Endothelial cell of umbilical vein (primary cell): ENCODE data around the gene CAPN5.

Experiments
- EZH2 ChIP-seq: IDR thresholded peaks from 2 replicates; pipeline ENCODE4 v1.6.1; 2012; ENCODE audit warnings: borderline replicate concordance, low read depth, mild to moderate bottlenecking, moderate library complexity, low read length, inconsistent platforms; ENCODE audit not compliant: severe bottlenecking
- FOS ChIP-seq: IDR thresholded peaks from 2 replicates; pipeline ENCODE4 v1.6.1; 2011; ENCODE audit warnings: mild to moderate bottlenecking, low read length, moderate library complexity, borderline replicate concordance; ENCODE audit not compliant: insufficient read depth
- GATA2 ChIP-seq: IDR thresholded peaks from 2 replicates; pipeline ENCODE4 v1.7.0; 2011; ENCODE audit warnings: low read depth, mild to moderate bottlenecking, moderate library complexity, mixed read lengths, low read length; ENCODE audit not compliant: insufficient read length, insufficient read depth
- JUN ChIP-seq: IDR thresholded peaks from 2 replicates; pipeline ENCODE4 v1.6.1; 2011; ENCODE audit warnings: borderline replicate concordance, low read depth; ENCODE audit not compliant: insufficient read length, insufficient read depth
- MYC ChIP-seq: IDR thresholded peaks from one replicate; pipeline ENCODE4 v1.6.1; 2011; ENCODE audit warnings: mild to moderate bottlenecking, low read depth, low read length
- POLR2A ChIP-seq: IDR thresholded peaks from 2 replicates; pipeline ENCODE4 v1.6.1; 2012; ENCODE audit warnings: low read depth, mild to moderate bottlenecking, control low read depth, low read length
- POLR2AphosphoS5 ChIP-seq: IDR thresholded peaks from 2 replicates; pipeline ENCODE4 v1.6.1; 2012; ENCODE audit warnings: low read depth, mild to moderate bottlenecking, control low read depth, low read length, moderate library complexity; ENCODE audit not compliant: insufficient read depth
- TF ChIP-seq, protein P1 (sequence below), 2 donors: IDR thresholded peaks; 1 replicate in 1 of 2; 2 replicates in 1 of 2; pipeline ENCODE4 v1.5.1; 2011; ENCODE audit warnings: low read length in 2 of 2, mild to moderate bottlenecking in 2 of 2, moderate library complexity in 2 of 2, control low read depth in 1 of 2, inconsistent platforms in 1 of 2, low read depth in 1 of 2; ENCODE audit not compliant: insufficient read depth in 1 of 2; ENCODE audit errors: extremely low read depth in 1 of 2
- TF ChIP-seq, protein P2 (sequence below): IDR thresholded peaks from 2 replicates; pipeline ENCODE4 v1.6.1; 2011; ENCODE audit not compliant: insufficient read depth, insufficient read length

DNA sequence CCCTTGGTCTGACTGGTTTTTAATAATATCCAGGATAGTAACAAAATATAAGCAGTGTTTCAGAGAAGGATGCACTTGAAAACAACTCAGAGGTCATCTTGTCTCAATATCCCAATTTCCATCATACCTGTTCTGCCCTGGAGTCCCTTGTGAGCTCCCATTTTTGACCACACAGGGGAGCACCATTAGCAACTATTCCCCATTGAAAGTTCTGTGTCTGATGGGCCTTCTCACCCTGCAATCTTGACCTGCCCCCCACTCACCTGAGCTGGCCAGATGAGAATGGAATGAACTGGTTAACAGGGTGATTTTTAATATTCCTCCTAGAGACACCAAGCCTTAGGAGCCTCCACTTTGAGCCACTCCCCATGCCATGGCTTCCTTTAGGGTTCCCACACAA, 3.8 kb upstream of the CAPN5 start:
- TF ChIP-seq, protein P1, sequence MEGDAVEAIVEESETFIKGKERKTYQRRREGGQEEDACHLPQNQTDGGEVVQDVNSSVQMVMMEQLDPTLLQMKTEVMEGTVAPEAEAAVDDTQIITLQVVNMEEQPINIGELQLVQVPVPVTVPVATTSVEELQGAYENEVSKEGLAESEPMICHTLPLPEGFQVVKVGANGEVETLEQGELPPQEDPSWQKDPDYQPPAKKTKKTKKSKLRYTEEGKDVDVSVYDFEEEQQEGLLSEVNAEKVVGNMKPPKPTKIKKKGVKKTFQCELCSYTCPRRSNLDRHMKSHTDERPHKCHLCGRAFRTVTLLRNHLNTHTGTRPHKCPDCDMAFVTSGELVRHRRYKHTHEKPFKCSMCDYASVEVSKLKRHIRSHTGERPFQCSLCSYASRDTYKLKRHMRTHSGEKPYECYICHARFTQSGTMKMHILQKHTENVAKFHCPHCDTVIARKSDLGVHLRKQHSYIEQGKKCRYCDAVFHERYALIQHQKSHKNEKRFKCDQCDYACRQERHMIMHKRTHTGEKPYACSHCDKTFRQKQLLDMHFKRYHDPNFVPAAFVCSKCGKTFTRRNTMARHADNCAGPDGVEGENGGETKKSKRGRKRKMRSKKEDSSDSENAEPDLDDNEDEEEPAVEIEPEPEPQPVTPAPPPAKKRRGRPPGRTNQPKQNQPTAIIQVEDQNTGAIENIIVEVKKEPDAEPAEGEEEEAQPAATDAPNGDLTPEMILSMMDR (IDR thresholded peaks at IDR 0.05; ENCODE audit: extremely low read depth in 1 of 2, insufficient read depth in 1 of 2, low read depth in 1 of 2, low read length in 2 of 2) = no peak
- TF ChIP-seq POLR2A = no peak
- TF ChIP-seq POLR2AphosphoS5 = no peak
- TF ChIP-seq EZH2 = no peak
- TF ChIP-seq FOS = no peak
- TF ChIP-seq JUN = no peak
- TF ChIP-seq, protein P2, sequence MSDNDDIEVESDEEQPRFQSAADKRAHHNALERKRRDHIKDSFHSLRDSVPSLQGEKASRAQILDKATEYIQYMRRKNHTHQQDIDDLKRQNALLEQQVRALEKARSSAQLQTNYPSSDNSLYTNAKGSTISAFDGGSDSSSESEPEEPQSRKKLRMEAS = no peak
- no peak for TF ChIP-seq GATA2
- TF ChIP-seq MYC = no peak
